Measurements from ENCODE around the gene NOS1AP. TPM values are rescaled to one million over a fixed set of nuclear protein-coding genes. Genes with fewer than 3 reads are reported as not detected.

The NOS1AP gene
- total and polyA plus RNA-seq, 2 donors (not counting 3 experiments of a cell fraction or from before 2014, with no cell fraction given) = 1.3 to 5.4 TPM

DNA sequence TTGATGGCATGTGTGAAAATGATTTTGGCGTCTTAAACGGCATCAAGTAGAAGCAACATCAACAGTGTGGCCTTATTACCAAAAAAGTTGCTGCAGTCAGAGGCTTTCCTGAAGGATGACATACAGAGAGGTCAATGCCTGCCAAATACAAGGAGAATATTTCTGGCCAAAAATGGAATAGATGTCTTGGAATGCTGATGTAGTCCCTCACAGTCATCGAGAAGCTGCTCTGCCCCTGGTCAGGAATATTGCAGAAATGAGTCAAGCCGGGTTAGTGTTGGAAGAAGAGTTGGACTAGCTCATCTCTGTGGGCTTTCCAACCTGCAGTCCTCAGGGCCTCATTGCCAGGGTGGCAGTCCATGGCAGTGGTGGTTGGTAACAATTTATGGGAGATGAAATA lies 42.1 kb downstream of the NOS1AP start:
- dilution Hi-C loops (cut with MboI; ENCODE audit: extremely low pct_ligation_motif_present, low sequenced_read_pairs) (no loop called here), intact Hi-C loops (cut with micrococcal nuclease) (no loop called here)
- Histone ChIP-seq H3K36me3 (ENCODE audit: control insufficient read depth in 2 of 2, extremely low read depth in 1 of 2, insufficient read depth in 2 of 2, low read length in 2 of 2) (no peaks in the 10 kb centered on the region), H3K79me2 (ENCODE audit: control insufficient read depth, insufficient read depth, low read length) (no peaks in the 10 kb centered on the region), H3K4me2 (ENCODE audit: insufficient read depth, low read length) (no peak overlapping the region), H3K9me1 (replicated peaks; ENCODE audit: control insufficient read depth, extremely low read depth, insufficient read depth, low read length) (no peaks in the 10 kb centered on the region), H3K9me3 (replicated peaks; ENCODE audit: control insufficient read depth, insufficient read depth, low read length) (no peaks in the 10 kb centered on the region), H3K4me1 (ENCODE audit: control insufficient read depth, extremely low read depth, insufficient read depth, low read length) (no peaks in the 10 kb centered on the region), H3K4me3 (replicated peaks in 1 of 3; ENCODE audit: insufficient read depth in 1 of 3, low read depth in 1 of 3, low read length in 3 of 3) (no peak overlapping the region), H3K9ac (replicated peaks; ENCODE audit: extremely low read depth, insufficient read depth, low read length) (no peak overlapping the region), H3K27ac (ENCODE audit: insufficient read depth, low read depth, low read length) (no peak overlapping the region), H3K27me3 (ENCODE audit: control insufficient read depth in 2 of 2, insufficient read depth in 2 of 2, low read length in 2 of 2) (no peaks in the 10 kb centered on the region), H2AFZ (ENCODE audit: low read depth, low read length) (no peak overlapping the region), H4K20me1 (replicated peaks; ENCODE audit: control insufficient read depth, extremely low read depth, insufficient read depth, low read length) (no peaks in the 10 kb centered on the region)
- DNase-seq (ENCODE audit: low read depth, low spot score) = no peak
- TF ChIP-seq MYC (IDR thresholded peaks at IDR 0.05; ENCODE audit: low read depth, low read length) = no peak
- no peak for TF ChIP-seq POLR2AphosphoS5 (IDR thresholded peaks at IDR 0.05; ENCODE audit: insufficient read depth, low read depth, low read length)
- TF ChIP-seq GATA2 (IDR thresholded peaks at IDR 0.05; ENCODE audit: insufficient read depth, insufficient read length, low read depth, low read length) = no peak
- TF ChIP-seq EZH2 (IDR thresholded peaks at IDR 0.05; ENCODE audit: borderline replicate concordance, low read depth, low read length, severe bottlenecking) = no peak
- TF ChIP-seq JUN (IDR thresholded peaks at IDR 0.05; ENCODE audit: borderline replicate concordance, insufficient read depth, insufficient read length, low read depth) = no peak
- no peak for TF ChIP-seq POLR2A (IDR thresholded peaks at IDR 0.05; ENCODE audit: low read depth, low read length)
- TF ChIP-seq, protein P1, sequence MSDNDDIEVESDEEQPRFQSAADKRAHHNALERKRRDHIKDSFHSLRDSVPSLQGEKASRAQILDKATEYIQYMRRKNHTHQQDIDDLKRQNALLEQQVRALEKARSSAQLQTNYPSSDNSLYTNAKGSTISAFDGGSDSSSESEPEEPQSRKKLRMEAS (IDR thresholded peaks at IDR 0.05; ENCODE audit: insufficient read depth, insufficient read length) = no peak
- no peak for TF ChIP-seq FOS (IDR thresholded peaks at IDR 0.05; ENCODE audit: borderline replicate concordance, insufficient read depth, low read length)
- TF ChIP-seq CTCF (IDR thresholded peaks at IDR 0.05; ENCODE audit: extremely low read depth in 1 of 2, insufficient read depth in 1 of 2, low read depth in 1 of 2, low read length in 2 of 2) = no peak
- FAIRE-seq = no peak
- ChIA-PET POLR2A (no interaction called here), CTCF (interaction anchor here (1.8 kb wide), 1 partner anchor 9 kb away, joined by 4 read pairs; no protein-coding TSS in a partner anchor)
- no TSS peak for BruUV-seq (replicated peaks)
